KOPT-K1 (cell line): ENCODE results near the gene COL19A1.

Experiments used
- H3K27ac ChIP-seq: fragments of 200-600 bp; sonication (generic); 2 replicates; pipeline ENCODE4 v1.5.1; 2016; ENCODE audit warnings: antibody characterized with exemption, mild to moderate bottlenecking, low read depth, low read length; ENCODE audit not compliant: poor library complexity, severe bottlenecking
- H3K36me3 ChIP-seq: fragments of 200-600 bp; sonication (generic); 2 replicates; pipeline ENCODE4 v1.5.1; 2017; ENCODE audit warnings: antibody characterized with exemption, mild to moderate bottlenecking, low read length, moderate library complexity; ENCODE audit not compliant: insufficient read depth
- H3K9me3 ChIP-seq: fragments of 200-600 bp; sonication (generic); 2 replicates; pipeline ENCODE4 v1.5.1; 2017; ENCODE audit warnings: antibody characterized with exemption, low read length, mild to moderate bottlenecking; ENCODE audit not compliant: insufficient read depth, poor library complexity, severe bottlenecking

Gene COL19A1

DNA sequence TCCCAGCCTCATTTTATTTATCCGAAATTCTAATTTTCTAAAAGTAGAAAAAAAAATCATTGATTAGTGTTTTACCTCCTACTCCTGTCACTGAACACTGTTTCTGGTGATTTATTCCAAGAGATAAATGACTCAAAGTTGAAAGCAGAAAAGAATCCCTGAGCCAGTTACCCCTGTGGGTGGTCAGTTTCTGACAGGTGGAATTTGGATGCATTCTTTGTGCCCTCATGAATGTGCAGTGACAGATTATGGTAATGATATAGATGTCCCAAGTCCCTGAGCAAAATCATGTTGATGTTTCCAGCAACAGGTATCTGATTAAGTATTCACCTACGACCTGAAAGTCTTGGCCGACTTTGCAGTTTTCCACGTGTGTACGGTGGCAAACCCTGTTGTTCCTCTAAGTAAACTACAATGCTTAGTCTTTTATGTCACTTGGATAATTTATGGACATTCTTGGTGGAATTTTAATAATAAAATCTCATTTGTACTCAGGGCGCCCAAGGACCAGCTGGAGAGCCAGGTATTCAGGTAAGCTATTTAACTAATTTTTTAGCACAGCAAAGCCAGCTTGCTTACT, 282.9 kb downstream of the COL19A1 start:
- H3K9me3 ChIP-seq = no peaks in the 10 kb centered on the region
- no peak overlapping the region for H3K27ac ChIP-seq
- no peaks in the 10 kb centered on the region for H3K36me3 ChIP-seq

DNA sequence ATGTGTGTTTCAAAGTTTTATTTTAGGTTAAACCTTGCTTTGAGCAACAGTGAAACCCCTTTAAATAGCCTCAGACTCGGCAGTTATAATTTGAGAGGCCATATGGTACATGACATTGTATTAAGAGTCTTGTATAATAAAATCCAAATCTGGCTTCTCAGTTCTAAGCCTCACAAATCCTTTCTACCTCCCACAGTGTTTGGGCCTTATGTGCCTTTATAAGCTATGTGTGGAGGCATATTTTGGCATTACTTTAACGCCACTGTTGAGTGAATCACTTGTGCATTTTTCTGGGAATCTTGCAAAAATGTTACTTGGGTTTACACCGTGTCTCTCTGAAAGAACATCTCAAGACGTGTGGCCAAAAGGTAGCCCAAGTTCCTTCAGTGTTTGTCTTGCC, 284.2 kb downstream of the COL19A1 start:
- Histone ChIP-seq H3K9me3 (no peaks in the 10 kb centered on the region), H3K27ac (no peak overlapping the region), H3K36me3 (no peaks in the 10 kb centered on the region)

DNA sequence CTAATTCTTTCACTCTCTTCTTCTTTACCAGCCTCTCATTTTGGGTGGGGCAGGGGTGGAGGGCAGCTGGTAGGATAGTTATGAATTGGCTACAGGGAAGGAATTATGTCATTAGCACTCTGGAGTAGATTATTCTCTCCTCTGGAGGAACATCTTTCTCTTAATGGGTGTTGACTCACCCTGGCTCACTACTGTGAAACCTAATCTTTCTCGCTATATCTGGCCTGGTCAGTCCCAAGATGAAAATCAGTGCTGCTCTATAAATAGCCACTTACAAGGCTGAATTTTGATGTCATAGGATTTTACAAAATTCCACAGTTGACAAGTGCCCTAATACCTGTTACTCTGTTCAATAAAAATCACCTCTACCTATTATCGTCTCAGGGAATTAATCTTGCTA, 285.3 kb downstream of the COL19A1 start:
- Histone ChIP-seq H3K36me3 (no peaks in the 10 kb centered on the region), H3K27ac (no peak overlapping the region), H3K9me3 (no peaks in the 10 kb centered on the region)

DNA sequence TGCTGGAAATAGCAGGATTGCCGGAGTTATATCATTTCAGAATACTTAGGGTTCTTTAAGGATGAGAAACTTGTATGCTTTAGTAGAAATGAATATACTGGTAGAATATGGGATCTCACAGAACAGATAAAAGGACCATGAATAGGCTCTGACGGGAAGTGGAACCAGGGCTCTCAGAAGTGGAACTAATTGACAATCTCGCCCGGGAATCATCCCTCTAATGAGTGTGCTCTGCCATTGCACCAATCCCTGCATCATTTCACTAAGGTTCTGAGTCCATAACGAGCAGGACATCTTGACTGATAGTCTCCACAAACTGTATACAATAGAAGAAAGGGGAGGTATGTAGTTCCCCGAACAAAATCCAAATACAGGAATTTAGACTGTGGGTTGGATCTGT, 286.4 kb downstream of the COL19A1 start:
- Histone ChIP-seq H3K36me3 (no peaks in the 10 kb centered on the region), H3K27ac (no peak overlapping the region), H3K9me3 (no peaks in the 10 kb centered on the region)

DNA sequence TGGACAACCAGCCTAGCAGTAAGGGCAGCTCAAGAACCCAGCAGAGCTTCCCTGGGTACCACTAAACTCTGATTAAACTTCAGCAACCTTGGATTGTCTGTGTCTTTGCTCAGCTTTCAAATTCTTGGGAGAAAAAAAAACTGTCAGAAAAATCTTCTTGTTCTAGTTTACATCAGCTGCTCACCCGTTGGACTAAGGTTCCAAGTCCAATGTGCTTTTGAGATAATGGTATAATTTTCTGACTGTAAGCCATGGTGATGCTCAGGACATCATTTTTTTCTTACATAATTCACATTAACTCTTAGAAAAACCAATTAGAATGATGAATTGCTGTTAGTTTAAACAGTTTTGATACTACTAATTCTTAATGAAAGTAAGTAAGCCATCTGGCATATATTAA, 290.7 kb downstream of the COL19A1 start:
- H3K9me3 ChIP-seq = no peaks in the 10 kb centered on the region
- no peak overlapping the region for H3K27ac ChIP-seq

DNA sequence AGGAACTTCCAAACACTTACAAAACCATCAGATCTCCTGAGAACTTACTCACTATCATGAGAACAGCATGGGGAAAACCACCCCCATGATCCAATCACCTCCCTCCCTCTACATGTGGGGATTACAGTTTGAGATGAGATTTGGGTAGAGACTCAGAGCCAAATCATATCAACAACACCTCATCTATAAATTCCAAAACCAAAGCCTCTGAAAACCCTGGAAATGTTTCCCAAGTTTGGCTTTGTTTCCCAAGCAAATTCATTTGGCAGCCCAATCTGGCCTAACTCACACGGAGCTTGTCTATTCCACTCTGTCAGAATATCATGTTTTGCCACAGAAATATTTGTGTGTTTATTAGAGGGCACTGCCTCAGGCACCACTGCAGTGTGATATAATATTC, 293.9 kb downstream of the COL19A1 start:
- Histone ChIP-seq H3K27ac (no peak overlapping the region), H3K9me3 (no peaks in the 10 kb centered on the region), H3K36me3 (no peaks in the 10 kb centered on the region)

More for the DNA sequence above, 290.7 kb downstream of the COL19A1 start:
- no peaks in the 10 kb centered on the region for H3K36me3 ChIP-seq

DNA sequence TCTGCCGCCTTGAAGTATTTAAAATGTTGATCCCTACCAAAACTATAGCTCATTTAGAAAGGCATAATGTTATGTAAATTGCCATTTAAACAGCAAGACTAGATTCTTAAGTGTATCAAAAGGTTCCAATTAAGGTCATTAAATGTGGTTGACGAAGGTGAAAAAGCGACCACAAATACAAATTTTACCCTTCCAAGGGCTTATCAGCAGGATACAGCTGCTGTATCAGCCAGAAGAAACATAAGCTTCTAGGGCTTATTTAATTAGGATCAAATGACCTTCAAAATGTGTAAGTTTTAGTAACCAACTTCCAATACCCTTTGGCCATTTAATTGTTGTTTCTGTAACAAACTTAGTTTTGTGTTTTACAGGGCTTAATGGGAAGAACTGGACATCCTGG, 296.6 kb downstream of the COL19A1 start:
- no peaks in the 10 kb centered on the region for H3K9me3 ChIP-seq
- H3K27ac ChIP-seq = no peak overlapping the region
- H3K36me3 ChIP-seq = no peaks in the 10 kb centered on the region

DNA sequence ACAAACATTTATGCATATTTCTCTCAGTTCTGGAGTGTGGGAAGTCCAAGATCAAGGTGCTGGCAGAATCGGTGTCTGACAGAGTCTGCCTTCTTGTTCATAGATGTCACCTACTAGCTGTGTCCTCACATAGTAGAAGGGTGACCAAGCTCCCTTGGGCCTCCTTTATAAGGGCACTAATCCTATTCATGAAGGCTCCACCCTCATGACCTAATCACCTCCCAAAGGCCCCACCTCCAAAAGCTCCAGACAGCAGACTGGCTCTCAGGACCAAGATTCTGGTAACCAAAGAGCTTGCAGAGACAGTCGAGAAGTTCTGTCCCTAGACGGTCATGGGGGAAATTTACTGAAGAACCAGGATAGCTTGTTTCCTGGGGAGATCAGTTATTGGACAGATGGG, 297.4 kb downstream of the COL19A1 start:
- Histone ChIP-seq H3K36me3 (no peaks in the 10 kb centered on the region), H3K9me3 (no peaks in the 10 kb centered on the region), H3K27ac (no peak overlapping the region)

DNA sequence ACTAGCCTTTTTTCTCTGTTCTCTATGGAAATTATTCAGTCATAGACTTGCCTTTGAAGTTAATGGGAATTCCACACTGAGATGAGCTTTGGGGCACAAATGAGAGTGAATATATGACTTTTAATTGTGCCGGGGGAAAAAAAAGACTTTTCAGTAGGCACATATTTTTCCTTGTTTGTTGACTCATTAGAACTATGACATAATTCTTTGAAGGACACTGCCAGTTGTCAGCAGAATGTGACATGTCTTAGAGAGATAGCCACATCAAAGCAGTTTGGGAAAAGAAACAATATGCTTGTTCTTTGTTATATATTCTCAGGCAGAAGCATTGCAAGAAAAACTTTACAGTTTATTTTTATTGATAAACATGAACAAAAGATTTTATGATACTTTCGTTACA, 298.2 kb downstream of the COL19A1 start:
- Histone ChIP-seq H3K9me3 (no peaks in the 10 kb centered on the region), H3K36me3 (no peaks in the 10 kb centered on the region), H3K27ac (no peak overlapping the region)

DNA sequence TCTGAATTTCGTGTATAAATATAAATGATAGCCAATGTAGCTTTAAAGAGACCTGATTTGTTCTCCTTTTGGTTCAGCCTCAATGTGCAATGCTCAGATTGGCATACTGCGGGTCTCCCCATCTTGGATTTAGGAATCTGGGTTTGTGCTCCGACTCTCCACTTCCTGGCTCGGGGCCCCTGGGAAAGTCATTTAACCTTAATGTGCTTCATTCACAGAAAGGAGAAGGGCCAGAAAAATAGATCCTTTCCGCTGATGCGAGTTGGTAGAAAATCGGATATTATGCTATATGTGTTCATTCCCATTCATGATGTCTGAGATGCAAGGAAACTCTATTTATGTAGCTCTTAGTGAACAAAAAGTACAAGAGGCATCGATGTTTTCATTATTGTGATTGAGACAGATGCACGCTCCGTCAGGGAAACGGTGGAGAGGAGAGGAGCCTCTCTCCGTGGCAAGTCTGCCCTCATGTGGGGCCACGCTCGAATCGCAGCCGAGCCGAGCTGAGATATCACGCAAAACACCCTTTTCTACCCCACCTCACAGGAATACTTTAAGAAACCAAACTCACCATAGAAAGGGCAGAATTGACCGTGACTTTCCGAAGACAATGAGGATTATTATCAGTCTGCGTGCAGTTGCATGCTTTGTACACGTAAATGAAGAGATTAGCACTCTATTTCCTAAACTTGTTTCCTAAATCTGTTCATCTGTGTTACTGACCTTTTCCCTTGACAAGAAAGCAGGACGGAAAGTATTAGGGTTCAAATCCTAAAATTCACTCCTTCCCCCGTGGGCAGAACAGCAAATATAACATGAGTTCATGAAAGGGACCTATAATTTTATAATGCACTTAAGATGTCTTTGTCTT, 300.0 kb downstream of the COL19A1 start:
- Histone ChIP-seq H3K36me3 (no peaks in the 10 kb centered on the region), H3K9me3 (no peaks in the 10 kb centered on the region), H3K27ac (no peak overlapping the region)

DNA sequence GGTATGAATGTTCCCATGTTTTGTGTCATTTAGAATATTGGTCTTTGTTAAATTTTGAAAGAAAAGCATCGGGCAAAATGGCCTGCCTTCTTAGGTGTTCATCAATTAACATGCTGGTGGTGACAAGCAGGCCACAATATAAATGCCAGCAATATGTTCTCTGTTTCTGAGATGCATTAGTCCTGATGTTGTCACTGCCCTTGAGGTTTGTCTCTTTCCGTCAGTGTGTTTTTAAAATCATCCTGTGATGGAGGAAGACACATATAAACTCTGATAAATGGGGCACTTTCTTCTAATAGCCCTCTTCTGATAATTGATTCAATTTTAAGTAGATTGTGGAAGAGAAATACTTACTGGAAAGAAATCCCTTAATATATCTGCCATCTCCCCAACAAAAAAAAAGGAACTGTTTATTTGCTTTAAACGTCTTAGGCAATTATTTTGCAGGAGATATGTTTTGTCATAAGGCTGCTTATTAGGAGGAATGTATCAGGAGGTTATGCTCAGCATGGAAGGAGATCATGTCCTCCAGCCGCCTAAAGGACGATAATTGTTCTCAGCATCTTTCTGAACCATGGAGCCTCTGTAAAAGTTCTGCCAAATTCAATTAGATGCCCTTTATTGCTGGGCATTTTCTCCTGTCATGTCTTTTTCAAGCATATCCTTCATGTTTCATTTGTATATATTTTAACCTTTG, 302.5 kb downstream of the COL19A1 start:
- no peaks in the 10 kb centered on the region for H3K36me3 ChIP-seq

DNA sequence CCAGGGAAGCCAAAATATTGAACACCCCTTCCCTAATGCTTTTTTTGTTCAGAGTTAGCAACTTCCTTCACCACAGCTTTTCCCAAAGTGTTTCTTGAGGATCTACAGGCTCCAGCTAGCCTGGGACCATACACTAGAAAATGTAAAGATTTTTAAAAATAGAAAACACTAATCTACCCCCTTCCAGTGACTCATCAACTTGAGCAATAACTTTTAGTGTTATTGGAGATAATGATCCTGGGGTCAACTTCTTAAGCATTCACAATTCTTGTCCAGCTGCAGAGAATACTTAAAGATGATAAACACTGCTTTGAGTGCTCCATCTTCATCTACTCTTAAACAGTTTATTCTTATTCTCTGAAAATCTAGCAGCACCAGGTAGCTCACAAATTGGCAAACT, 304.9 kb downstream of the COL19A1 start:
- Histone ChIP-seq H3K27ac (no peak overlapping the region), H3K36me3 (no peaks in the 10 kb centered on the region), H3K9me3 (no peaks in the 10 kb centered on the region)

More for the DNA sequence above, 302.5 kb downstream of the COL19A1 start:
- Histone ChIP-seq H3K9me3 (no peaks in the 10 kb centered on the region), H3K27ac (no peak overlapping the region)

DNA sequence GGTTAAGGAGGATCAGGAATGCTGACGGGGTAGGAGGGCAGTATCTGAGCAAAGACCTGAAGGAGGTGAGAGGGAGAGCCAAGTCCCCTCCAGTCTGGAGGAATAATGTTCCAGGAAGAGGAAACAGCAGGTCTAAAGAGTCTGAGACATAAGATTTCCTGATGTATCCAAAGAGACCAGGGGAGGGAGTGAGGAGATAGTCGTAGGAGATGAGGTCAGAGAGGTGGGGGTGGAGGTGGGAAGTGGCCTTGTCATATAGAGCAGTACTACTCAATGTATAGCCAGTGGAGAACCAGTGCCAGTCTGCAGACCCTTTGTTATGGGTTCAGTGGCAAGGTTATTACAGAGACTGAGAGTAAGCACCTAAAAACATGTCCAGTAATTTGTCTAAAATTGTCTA, 305.9 kb downstream of the COL19A1 start:
- H3K27ac ChIP-seq = no peak overlapping the region
- no peaks in the 10 kb centered on the region for H3K9me3 ChIP-seq
- H3K36me3 ChIP-seq = no peaks in the 10 kb centered on the region

DNA sequence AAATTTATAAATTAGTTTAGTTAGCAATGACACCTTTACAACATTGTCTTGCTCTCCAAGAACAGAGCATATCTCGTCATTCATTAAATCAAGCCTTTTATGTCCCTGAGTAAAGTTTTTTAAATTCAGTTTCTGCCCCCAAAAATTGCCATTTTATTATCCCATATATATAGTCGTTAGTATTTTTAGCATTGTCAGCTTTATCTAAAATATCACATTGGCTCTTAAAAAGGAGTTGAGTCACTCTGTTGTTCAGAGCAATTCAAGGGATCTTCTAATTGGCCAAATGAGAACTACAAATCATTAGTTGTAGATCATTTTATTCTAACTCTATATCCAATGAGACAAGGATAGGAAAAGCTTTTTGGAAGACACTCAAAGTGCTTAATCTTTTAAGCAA, 309.4 kb downstream of the COL19A1 start:
- Histone ChIP-seq H3K9me3 (no peaks in the 10 kb centered on the region), H3K27ac (no peak overlapping the region), H3K36me3 (no peaks in the 10 kb centered on the region)

DNA sequence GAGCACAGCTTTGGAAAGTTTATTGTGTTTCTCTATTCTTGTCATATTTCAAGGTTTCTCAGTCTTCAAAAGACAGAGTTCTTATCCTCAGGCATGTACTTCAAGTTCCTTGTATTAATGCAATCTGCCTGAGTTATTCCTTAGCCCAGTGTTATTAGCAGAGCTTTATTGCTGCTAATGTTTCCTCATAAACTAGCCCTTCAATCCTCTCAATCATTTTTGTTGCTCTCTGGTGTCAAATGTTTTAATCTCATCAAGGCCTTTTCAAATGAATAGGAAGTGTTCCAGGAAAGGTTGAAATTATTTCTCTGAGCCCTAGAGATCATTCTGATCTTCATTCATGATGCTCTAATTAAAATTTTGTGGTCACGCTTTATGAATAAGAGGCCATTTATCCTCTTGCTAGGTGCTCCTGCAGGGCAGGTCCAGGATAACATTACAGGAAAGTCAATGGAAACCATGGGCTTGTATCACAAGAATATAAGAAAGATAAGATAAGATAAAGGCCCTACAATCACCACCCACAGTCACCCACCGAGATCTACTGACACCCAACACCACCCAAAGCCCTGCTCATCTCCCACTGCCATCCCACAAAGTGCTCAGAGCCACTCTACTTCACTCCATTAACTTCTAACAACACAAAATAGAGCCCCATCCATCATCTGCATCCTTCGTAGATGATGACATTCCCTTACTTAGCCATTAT, 310.6 kb downstream of the COL19A1 start:
- no peaks in the 10 kb centered on the region for H3K9me3 ChIP-seq
- H3K36me3 ChIP-seq = no peaks in the 10 kb centered on the region
- no peak overlapping the region for H3K27ac ChIP-seq
